Activated CD4-positive, alpha-beta T cell treated with anti-CD3 and anti-CD28 coated beads, Interleukin-2, Interleukin-4, amounts not matched to agents 100 ng/mL and 50 ng/mL, durations not matched to agents 16 hours and 8 hours (primary cell): ENCODE measurements around the gene UBA52.
"Not testable (repeated sequence)": the region's sequence is repeated elsewhere in the genome, so short reads cannot be mapped to it uniquely, and the experiment has no call there.

Experiments
- DNase-seq: peaks from one replicate; pipeline ENCODE4 v3.0.0-alpha.2; 2020; ENCODE audit warnings: low spot score

The UBA52 gene

DNA sequence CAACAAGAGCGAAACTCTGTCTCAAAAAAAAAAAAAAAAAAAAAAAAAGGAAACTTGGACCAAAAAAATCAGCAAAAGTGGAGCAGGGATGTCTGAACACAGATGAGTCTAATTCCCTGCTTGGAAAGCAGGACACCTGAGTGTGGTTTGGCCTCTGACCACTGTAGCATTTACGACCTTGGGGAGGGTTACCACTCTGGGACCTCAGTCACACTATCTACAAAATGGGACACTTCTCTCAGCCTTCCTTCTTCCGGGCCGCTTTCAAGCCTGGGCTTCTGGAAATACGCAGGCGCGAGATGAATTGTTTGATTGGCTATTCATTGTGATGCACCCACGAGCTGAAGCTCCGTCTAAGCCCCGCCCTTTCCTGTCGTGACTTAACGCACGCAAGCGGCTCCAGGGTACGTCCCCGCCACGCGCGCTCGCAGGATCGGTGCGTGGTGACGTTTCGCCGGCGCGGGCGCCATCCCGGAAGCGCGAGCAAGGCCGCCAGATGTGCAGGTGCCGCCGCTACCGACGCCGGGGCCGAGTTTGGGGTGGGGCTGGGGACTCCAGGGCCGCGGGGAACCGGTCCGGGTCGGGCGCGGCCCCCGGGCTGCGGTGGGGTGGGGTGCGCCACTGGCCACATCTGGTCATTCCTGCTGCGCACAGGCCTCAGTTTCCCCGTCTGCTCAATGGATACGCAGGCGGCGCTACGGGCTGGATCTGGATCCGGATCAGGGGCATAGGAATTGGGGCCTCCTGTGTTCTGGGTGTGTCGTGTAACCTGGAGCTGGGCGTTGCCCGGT, 14.1 kb upstream of the UBA52 start, which contains the start of gene KXD1:
KXD1 (plus strand) TSS at position 460 of the 791 bp plus-strand sequence. CDS start 4,187 bp downstream, outside the sequence.
- DNase-seq, result peak; percentile 99

DNA sequence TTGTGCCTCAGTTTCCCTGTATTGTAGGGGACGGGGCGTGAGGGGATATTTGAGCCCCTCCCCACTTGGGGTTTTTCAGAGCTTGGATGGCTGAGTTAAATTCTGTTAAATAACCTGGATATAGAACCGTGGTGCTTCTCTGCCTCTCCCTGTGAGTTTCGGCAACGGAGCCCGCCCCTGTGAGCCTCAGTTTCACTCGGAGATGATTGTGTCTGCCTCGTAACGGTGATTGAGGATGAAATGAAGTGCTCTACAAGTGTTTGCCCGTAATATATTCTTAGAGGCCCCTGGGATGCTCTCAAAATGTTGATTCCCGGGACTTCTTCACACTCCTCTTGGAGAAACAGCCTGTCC, 13.5 kb upstream of the UBA52 start:
- DNase-seq, result no peak

DNA sequence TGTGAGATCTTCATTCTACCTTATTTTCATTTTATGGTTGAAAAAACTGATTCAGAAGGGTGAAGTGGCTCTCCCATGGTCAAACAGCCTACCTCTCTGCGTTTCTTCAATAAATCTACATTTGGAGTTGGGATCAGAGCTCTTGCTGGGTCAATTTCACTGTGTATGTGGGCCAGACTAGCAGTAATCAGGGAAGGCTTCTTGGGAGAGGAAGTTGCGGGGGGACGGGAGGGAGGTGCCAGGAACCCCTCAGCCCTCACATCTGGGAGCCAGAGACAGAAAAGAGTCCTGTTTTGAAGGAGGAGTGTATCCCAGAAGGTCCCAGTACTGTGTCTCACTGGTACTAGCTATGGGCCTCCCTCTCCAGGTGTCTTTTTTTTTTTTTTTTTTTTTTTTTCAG, 13.1 kb upstream of the UBA52 start:
- no peak for DNase-seq

DNA sequence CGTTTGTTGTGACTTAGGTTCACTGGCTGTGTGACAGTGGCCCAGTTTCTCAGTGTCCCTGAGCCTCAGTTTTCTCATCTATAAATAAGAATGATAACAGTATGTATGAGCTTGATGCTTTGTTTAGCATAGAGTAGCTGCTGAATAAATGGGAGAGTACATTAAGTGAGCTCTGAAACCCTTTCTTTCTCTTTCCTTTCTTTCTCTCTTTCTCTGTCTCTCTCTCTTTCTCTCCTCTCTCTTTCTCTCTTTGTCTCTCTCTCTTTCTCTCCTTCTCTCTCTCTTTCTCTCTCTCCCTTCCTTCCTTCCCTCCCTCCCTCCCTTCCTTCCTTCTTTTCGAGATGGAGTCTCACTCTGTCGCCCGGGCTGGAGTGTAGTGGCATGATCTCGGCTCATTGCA, 12.0 kb upstream of the UBA52 start:
- no peak for DNase-seq

DNA sequence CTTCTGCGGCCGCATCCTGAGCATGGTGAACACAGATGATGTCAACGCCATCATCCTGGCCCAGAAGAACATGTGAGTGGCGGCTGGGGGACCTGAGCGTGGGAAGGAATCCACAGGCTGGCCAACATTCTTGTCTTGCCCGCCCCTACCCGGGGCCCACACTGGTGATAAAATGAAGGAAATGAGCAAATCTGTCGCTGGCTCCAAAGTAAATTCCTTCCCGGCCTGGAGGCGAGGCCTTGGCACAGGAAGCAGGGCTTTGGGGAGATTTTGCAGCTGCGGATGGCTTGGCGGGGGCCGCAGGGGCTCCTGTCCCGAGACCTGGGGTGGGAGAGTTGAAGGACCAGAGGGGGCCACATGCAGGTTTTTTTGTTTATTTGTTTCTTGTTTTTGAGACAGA, 9.6 kb upstream of the UBA52 start:
- no peak for DNase-seq

DNA sequence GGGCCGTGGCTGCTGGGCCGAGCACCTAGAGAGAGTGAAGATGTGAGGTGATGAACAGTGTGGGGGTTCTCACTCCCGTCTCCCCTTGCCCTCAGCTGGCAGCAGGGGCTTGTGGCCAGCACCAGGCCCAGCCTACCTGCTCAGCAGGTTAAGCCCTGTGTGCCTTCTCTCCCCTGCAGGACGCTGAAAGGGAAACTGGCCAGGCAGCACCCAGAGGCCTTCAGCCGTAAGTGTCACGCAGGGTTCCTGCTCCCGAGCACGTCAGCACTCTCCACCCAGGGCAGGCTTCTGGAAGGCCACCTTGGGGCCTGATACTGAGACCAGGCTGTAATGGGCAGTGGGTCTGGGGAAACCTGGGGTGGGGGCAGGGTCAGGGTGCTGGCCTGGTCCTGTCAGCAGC, 4.7 kb upstream of the UBA52 start:
- no peak for DNase-seq

DNA sequence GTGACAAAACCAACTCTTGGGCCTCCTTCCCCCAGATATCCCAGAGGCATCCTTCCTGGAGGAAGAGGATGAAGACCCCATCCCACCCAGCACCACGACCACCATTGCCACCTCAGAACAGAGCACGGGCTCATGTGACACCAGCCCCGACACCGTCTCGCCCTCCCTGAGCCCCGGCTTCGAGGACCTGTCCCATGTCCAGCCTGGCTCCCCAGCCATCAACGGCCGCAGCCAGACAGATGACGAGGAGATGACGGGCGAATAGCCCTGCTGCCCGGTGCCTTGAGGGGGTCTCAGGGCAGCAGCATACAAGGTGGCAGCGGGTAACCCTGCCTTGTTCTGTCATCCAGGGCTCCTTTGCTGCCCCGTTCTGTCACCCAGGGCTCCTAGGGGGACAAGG, 3.3 kb upstream of the UBA52 start:
- DNase-seq, result no peak

DNA sequence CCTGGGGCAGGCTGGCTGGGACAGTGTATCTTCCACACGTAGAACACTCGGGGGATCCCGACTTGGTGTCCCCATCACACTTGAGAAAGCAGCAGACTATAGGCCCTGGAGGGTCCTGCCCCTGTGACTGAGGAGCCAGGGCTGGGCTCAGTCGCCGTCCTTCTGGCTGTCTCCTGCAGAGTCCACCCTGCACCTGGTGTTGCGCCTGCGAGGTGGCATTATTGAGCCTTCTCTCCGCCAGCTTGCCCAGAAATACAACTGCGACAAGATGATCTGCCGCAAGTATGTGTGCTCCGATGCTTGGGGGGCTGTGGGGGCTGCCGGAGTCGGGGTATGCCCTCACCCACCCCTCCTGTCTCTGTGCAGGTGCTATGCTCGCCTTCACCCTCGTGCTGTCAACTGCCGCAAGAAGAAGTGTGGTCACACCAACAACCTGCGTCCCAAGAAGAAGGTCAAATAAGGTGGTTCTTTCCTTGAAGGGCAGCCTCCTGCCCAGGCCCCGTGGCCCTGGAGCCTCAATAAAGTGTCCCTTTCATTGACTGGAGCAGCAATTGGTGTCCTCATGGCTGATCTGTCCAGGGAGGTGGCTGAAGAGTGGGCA, 3.1 kb downstream of the UBA52 start:
- DNase-seq, result no peak

DNA sequence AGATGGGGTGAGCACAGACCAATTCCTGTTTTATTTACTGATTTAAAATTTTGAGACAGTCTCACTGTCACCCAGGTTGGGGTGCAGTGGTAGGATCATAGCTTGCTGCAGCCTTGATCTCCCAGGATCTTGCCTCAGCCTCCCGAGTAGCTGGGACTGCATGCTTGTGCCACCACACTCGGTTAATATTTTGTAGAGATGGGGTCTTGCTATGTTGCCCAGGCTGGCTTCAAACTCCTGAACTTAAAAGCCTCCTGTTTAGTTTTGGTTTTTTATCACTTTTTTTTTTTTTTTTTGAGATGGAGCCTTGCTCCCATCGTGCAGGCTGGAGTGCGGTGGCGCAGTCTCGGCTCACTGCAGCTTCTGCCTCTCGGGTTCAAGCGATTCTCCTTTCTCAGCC, 4.7 kb downstream of the UBA52 start:
- no peak for DNase-seq

DNA sequence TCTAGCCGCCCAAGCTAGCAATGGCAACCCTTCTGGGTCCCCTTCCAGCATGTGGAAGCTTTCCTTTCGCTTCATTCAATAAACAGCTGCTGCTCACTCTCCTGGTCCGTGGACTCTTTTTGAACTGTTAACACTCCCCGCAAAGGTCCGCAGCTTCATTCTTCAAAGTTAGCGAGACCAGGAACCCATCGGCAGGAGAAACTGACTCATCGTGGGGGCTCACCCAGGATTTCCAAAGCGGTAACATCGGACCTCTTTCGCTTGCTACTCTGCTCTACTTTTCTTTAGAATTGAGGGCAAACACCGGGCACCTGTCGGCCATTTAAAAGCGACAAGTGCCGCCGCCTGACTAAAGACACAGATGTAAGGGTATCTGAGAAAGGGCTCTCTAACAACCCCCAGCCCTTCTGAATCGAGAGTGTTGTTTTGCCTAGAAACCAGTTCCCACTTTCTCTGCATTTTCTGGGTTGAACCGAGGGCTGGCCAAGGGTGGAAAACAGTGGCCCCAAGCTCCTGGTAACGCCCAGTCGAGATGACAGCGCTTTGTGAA, 5.8 kb downstream of the UBA52 start:
- DNase-seq, result no peak

DNA sequence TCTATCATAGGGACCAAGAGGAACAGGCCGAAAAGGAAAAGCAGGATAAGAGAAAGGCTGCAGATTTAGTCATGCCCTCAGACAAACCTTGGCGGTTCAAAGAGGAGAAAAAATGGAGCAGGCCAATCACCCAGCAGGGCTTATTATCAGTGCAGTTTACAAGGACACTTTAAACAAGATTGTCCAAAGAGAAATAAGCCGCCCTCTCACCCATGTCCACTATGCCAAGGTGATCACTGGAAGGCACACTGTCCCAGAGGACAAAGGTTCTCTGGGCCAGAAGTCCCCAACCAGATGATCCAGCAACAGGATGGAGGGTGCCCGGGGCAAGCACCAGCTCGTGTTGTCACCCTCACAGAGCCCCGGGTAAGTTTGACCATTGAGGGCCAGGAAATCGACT, 8.7 kb downstream of the UBA52 start:
- DNase-seq, result no peak

DNA sequence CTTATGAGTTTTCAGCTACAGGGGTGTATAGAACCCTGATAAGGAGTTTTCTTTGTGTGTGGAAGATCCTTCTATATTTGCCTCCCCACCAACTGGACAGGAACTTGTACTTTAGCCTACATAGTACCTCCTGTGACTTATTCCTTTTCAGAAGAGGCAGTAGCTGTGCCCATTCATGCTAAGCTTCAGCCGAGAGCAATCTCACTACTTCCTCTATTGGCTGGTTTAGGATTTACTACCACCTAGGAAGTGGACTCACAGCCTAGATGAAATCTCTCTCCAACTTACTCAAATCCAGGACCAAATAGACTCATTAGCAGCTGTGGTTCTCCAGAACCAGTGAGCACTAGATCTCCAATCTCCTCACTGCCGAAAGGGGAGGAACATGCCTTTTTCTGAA, 14.6 kb downstream of the UBA52 start:
- DNase-seq, result no peak

DNA sequence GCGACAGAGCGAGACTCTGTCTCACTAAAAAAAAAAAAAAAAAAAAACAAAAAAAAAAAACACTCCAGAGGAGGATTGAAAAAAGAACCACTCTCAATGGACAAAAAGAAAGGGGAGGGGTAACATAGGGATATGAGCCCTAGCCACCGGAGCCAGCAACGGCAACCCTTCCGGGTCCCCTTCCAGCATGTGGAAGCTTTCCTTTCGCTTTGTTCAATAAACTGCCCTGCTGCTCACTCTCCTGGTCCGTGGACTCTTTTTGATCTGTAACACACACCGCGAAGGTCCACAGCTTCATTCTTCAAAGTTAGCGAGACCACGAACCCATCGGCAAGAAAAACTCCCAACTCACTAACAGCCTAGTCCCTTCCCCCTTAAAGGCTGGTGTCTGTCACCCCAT, 15.9 kb downstream of the UBA52 start:
- no peak for DNase-seq

DNA sequence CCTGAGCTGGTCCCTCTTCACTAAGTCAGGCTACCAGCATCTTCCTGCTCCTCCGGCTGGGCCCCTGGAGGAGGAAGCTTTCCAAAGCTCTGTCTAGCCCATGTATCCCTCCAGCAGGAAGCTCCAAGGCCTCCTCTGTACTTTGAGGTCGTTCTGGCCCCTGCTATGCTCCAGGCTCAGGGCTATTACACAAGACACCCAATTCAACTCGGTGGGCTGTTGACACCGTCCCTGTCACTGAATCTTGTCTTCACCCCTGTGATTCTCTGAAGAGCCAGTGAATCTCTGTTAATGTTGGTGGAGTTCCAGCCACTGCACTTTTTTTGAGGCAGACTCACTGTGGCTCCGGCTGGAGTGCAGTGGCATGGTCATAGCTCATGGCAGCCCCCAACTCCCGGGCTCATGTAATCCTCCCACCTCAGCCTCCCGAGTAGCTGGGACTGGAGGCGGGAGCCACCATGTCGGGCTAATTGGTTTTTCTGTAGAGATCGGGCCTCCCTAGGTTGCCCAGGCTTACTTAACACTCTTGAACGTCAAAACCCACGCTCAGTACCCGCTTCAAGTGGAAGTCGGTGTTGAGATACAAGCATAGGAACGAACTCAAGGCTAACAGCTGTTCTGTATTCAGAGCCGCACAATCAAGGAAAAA, 16.4 kb downstream of the UBA52 start:
- DNase-seq, result no peak

DNA sequence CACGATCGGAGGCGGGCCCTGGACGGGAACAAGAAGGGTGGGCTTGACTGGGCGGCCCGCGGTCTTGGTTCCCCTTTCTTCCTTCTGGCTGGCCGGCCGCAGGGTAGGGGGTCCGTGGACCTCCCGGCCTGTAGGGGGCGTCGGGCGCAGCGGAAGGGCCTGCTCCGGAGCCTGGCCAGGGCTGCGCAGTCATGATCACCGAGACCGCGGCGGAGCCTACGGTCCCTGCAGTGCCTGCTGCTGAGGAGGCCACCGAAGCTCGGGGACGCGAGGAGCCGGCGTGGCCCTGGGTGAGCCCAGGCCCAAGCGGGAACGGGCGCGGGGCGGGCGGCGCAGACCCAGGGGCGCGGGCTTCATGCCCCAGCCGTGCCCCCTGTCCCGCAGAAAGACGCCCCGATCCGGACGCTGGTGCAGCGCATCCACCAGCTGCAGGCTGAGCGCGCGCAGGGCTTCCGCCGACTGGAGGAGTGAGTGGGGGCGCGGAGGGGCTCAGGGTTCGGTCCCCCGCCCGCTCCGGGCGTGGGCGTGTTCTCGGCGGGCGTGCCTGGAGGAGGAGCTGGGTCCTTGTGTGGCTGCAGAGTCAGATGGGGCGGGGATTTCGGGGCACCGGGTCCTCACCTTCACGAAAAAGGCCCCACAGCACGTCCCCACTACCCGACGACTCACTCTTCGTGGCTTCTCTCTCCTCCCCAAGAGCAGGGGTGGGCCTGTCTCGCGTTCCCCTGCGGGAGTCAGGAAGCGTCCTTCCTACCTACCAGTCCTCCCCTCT, 17.1 kb downstream of the UBA52 start, which contains the start of gene REX1BD:
REX1BD (plus strand) TSS at position 188 of the 769 bp plus-strand sequence; CDS start at position 192, 4 bp downstream.
- peak; percentile 88 for DNase-seq

DNA sequence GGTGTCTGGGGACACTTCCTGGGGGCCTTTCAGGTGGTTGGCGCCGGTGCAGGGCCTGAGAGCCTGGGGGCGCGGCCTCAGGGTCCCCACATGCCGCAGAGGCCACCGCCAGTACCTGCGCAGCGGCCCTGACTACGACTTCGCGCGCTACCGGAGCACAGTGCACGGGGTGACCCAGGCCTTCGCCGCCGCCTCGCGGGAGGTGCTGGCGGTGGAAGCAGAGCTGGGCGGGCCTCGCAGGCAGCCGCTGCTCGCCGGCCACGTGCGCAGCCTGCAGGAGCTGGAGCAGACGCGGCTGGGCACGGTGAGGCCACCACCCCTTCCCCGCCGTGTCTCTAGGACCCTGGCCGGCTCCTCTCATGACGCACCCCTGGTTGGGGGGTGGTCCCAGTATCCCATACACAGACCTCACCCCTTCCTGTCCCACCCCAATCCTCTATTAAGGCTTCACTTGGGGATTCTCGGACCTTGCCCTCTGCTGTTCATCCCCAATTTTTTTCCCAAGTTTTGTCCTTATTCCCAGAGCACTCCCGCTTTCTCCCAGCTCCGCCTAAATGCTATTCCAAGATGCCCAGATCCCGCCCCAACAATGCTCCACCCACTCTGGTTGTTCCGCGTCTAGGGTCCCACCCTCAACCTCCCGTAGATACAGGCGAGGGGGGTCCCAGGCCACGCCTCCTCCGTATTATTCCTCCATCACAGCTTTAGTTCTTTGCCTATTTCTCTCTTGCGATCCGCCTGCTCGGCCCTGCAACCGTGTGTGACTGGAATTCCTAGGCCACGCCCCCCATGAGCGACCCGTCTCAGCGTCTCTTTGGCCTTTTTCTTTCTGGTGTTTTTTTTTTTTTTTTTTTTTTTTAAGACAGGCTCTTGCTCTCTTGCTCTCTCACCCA, 18.0 kb downstream of the UBA52 start:
- peak; percentile 57 for DNase-seq

DNA sequence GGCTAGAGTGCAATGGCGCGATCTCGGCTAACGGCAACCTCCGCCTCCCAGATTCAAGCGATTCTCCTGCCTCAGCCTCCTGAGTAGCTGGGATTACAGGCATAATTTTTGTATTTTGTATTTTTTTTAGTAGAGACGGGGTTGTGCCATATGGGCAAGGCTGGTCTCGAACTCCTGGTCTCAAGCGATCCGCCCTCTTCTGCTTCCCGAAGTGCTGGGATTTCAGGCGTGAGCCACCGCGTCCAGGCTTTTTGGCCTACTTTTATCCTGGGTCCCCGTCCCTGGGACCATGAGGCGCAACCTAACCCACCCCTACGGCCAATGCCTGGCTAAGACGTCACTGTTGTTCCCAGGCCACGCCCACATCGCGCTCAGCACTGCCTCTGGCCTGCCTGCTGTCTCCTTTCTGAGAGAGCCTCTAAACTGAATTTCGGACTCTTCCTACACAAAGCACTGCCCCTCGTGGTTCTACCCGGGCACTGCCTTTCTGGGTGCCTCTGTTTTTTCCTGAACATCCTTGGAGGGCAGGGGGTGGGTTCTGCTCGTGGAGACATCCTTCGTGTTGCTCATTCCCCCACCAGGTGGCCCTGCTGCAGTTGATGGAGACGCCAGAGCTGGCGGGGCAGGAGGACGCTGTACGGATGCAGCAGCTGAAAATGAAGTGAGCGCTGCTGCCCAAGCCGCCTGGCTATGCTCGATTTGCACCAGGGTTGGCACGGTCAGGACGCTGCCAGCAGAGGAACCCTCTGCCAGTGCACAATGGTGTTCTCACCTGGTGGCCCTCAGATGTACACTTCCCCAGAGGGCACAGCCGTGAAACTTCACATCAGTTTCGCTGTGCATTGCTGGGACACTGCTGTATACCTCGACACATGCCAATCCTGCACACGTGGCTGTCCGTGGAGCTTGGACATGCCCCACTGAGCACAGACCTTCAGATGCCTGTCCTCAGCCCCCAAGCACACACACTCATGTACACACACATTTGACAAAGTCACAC, 18.9 kb downstream of the UBA52 start:
- DNase-seq, result peak; percentile 39

DNA sequence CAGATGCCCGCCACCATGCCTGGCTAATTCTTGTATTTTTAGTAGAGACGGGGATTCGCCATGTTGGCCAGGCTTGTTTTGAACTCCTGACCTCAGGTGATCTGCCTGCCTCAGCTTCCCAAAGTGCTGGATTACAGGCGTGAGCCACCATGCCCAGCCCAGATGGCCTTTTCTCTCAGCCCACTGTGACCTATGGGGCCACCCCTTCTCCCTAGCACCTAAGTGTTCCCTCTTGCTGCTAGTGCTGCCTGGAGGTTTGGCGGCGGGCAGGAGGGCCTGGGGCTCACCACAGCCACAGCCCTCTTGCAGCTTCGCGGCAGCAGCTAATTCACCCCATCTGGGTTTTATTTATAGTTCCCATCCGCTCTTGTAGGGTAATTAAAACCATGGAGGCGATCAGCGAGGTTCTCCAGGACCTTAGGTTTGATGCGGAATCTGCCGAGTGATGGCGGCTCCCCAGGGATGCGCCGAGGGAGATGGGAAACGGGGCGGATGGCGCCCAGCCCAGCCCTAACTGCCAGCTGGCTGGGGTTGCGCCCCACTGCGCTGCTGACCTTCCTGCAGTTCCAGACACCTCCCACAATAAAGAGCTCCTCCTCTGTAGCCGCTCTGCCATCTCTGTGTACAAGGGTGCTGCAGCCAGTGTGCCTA, 20.2 kb downstream of the UBA52 start:
- no peak for DNase-seq

DNA sequence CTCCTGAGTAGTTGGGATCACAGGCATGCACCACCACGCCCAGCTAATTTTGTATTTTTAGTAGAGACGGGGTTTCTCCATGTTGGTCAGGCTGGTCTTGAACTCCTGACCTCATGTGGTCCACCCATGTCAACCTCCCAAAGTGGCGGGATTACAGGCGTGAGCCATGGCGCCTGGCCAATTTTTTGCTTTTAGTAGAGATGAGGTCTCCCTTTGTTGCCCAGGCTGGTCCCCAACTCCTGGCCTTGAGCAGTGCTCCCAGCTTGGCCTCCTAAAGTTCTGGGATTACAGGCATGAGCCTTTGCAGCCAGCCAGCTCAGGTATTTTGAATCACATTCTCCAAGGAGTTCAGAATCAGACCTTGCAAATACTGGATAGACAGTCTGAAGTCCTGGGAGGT, 21.1 kb downstream of the UBA52 start:
- DNase-seq, result not testable (repeated sequence)
